T47D (cell line): ENCODE measurements around the gene AKIRIN2.
"Not testable (repeated sequence)": the region's sequence is repeated elsewhere in the genome, so short reads cannot be mapped to it uniquely, and the experiment has no call there.

Experiments
- DNase-seq, 2 experiments: peaks; one replicate each; pipeline versions ENCODE4 v3.0.0 to v3.0.0-alpha.2; 2011 to 2012; ENCODE audit warnings: low read depth in 1 of 2, low spot score in 1 of 2
- JUND ChIP-seq: IDR thresholded peaks from 2 replicates; pipeline ENCODE4 v1.6.1; 2012; ENCODE audit warnings: low read depth
- in situ Hi-C: cut with HindIII; loops from 2 replicates; pipeline ENCODE4 v1.10.0; 2016; ENCODE audit warnings: low sequenced_read_pairs, low pct_unique_long_range_greater_than_20kb

Gene AKIRIN2

GRCh38 chr6:87710090-87710489, 8.1 kb upstream of the AKIRIN2 start:
- no peak for TF ChIP-seq JUND
- in situ Hi-C loops, result no loop called here

GRCh38 chr6:87708581-87709427, 6.8 kb upstream of the AKIRIN2 start:
- DNase-seq, in situ Hi-C loops: not testable (repeated sequence)

More at GRCh38 chr6:87710090-87710489, 8.1 kb upstream of the AKIRIN2 start:
- no peak for DNase-seq

- TF ChIP-seq JUND, result peak; percentile 55; the same call in 1 of the 2 replicates
- peak in 1 of 2 experiments; percentile 39 for DNase-seq
- in situ Hi-C loops, result no loop called here
These were observed 4.3 kb upstream of the AKIRIN2 start for GRCh38 chr6:87706187-87706966.

GRCh38 chr6:87705070-87705691, 3.1 kb upstream of the AKIRIN2 start:
- no peak for TF ChIP-seq JUND
- DNase-seq, result no peak
- in situ Hi-C loops, result no loop called here

GRCh38 chr6:87703039-87703438, 1.0 kb upstream of the AKIRIN2 start:
- DNase-seq, in situ Hi-C loops: not testable (repeated sequence)

- in situ Hi-C loops, result no loop called here
- DNase-seq, result peak in 1 of 2 experiments; percentile 20
- TF ChIP-seq JUND, result no peak
These were observed 534 bp upstream of the AKIRIN2 start for GRCh38 chr6:87702589-87702945.

GRCh38 chr6:87701344-87701675, 723 bp downstream of the AKIRIN2 start:
- no peak for TF ChIP-seq JUND
- in situ Hi-C loops, result no loop called here
- no peak for DNase-seq

GRCh38 chr6:87700397-87701343, 1.4 kb downstream of the AKIRIN2 start:
- in situ Hi-C loops, result no loop called here
- peak in 1 of 2 experiments; percentile 34 for DNase-seq
- no peak for TF ChIP-seq JUND

GRCh38 chr6:87699576-87699975, 2.5 kb downstream of the AKIRIN2 start:
- in situ Hi-C loops, result no loop called here
- no peak for TF ChIP-seq JUND

GRCh38 chr6:87698547-87699006, 3.5 kb downstream of the AKIRIN2 start:
- DNase-seq, result no peak
- TF ChIP-seq JUND, result no peak
- in situ Hi-C loops, result no loop called here

More at GRCh38 chr6:87699576-87699975, 2.5 kb downstream of the AKIRIN2 start:
- DNase-seq, result no peak

GRCh38 chr6:87697581-87698546, 4.2 kb downstream of the AKIRIN2 start:
- in situ Hi-C loops, result no loop called here
- no peak for TF ChIP-seq JUND
- no peak for DNase-seq

GRCh38 chr6:87696817-87697216, 5.2 kb downstream of the AKIRIN2 start:
- in situ Hi-C loops, DNase-seq: not testable (repeated sequence)
